ENCODE results near the gene DGCR2.
"Not testable (repeated sequence)": the region's sequence is repeated elsewhere in the genome, so short reads cannot be mapped to it uniquely, and the experiment has no call there.

DGCR2 gene

GRCh38 chr22:19072853-19073252 is 49.4 kb downstream of the DGCR2 start:
- DNase-seq = not testable (repeated sequence)

- no peak for DNase-seq
Measured at GRCh38 chr22:19070397-19071169, 51.6 kb downstream of the DGCR2 start.

GRCh38 chr22:19069451-19069850 is 52.8 kb downstream of the DGCR2 start:
- no peak for DNase-seq

DNA sequence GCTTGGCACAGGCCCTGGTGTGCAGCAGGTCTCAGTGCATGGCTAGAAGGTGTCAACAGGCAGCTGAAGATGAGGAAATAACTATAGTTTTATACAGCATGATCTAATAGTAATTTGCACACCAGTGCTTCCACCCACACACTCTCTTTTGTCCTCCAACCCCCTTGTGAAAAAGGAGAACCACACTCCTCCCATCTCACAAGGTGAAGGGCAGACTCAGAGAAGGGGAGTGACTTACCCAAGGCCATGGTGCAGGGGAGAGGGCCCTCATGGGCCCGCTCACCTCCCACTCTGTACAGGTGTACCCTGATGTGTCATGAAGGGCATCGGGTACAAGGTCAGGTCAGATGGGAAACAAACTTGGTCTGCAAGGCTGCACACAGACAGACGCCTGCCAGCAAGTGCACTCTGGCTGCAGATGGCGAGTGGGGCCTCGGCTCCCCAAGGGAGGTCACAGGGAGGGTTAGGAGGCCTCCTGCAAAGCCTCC is 53.4 kb downstream of the DGCR2 start:
- no peak for DNase-seq

DNA sequence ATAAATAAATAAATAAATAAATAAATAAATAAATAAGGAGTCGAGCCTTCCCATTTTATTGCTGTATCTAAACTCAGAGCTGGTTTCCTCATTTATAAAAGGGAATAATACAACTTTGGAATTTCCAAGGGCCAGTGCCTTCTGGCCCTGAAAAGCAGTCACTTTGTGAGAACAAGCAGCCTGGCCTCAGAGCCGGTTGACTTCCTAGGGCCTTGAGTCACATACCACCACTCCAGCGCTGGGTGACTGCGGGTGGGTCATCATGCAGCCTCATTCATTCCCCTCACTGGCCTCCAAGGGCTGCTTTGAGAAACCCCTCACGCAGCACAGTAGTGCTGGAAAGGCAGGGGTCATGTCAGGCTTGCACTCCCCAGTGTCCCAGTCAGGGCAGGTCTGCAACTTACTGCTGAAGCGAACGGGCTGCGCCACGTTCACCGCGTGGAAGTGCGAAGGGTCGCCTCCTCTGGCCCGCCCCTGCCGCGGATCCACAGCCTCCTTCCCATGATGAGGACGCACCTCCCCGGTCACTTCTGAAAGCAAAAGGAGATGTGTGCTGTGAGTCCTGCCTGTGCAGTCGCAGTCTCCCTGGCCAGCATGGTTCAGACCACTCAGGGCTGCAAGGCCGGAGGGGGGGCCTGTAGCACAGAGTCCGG is 54.4 kb downstream of the DGCR2 start:
- DNase-seq = no peak

DNA sequence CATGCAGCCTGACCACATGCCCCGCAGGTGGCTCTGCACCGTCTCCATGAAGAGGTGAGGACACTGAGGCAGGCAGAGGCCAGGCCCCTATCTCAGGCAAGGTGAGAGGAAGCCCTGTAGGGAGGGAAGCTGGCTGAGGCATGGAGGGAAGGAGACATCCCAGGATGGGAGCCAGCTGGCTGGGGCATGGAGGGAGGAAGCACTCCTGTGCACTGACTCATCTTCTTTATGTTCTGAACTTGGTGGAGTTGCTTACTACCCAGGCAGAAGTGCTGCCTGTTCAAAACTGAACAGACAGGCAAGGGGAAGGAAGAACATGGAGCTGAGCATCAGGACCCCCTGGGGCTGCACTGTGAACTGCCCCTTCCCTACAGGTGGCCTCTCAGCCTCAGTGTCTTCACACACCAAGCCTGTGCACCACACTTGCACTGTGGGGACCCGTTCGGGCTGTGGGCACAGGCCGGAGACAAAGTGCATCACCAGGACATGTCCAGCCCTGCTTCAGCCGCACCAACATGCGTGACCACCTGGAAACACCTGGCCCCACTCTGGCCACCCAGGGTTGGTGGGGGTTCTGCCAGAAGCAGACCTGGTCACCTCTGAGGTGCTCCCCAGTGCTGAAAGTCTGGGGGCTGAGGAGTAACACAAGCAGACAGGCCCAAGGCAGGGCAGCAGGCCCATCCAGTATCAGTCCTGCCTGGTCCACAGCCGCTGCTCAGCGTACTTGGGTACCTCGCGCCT is 55.5 kb downstream of the DGCR2 start:
- no peak for DNase-seq

GRCh38 chr22:19065929-19066328 is 56.3 kb downstream of the DGCR2 start:
- DNase-seq = no peak

DNA sequence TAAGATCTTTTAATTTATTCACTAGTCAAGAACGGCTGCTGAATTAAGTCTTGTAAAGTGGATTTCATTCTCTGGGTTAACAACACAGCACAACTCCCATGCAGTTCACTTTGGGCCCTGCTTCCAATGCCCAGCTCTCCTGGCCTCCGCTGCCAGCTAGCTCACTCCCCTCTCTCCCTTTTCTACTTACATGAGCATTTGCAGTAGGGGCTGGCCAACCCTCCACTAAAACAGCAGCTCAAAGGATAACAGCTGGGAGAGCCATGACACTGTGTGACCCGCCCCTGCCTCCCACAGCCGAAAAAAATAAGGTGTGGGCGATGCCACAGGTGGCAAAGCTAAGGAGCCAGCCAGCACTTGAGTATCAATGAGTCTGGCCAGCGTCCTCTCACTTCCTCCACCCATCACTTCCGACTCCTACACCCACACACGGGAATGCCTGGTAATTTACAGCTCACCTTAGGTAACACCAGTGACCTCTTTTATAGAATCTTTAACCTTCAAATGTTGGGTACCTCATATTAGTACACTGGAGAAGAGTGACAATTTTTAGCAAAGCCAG is 56.8 kb downstream of the DGCR2 start:
- no peak for DNase-seq

DNA sequence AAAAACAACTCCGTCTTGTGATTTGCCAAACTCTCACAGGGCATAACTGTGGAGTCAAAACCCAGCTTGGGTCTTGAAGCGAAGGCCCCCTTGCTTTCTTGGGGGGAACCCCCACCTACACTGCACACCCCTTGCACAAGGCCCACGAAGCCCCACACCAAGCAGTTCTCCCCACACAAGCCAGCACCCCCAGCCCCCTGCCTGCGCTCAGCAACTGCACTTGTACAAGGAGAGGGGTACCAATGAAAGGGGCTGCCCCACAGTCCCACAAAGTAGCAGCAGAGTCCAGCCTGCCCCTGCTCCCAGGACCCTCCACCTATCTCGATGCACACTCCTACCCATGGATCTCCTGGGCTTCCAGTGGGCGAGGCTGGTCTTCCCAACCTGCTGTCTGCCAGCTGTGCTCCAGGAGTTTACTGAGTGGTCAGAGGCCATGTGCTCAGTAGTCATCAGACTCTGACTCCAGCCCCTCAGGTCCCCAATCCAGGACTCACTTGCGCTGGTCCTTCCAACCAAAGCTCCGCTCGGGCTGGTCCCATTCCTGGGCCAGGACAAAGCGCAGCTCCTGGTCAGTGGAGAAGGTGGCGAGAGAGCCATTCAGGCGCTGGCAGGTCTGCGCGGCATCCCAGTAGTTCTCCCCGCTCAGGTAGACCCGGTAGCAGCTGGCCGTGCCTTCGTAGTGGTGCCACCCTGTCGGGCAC is 57.7 kb downstream of the DGCR2 start:
- DNase-seq = no peak

DNA sequence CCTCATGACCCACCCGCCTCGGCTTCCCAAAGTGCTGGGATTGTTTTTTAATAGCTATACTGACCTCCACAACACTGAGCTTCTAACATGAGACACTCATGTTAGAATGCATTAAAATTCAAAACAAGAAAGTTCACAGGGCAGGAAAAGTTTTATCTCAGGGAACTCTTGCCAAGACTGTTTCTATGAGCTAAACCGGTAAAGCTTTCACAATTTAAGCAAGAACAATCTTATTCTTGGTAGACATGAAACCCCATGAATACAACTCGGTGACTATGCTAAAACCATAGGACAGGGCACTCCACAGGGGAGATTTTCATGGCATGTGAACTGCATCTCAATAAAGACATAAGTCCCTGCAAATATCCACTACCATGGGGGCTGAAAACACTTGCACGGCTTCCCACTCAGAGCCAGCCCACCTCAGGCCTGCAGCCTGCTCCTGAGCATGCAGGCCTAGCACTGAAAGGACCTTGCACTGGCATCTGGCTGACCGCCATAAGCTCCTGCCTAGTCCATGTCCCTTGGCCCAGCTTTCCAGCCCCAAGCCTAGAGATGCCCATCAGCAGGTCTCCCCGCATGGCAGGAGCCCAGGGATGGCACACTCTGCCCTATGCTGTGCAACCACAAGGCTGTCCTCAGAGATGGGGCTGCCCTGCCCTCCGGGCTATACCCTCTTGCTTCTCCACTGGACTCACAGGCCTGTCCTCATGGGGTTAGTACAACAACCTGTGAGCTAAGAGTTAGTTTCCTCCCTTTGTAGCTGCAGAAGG is 58.4 kb downstream of the DGCR2 start:
- DNase-seq = no peak

GRCh38 chr22:19062943-19063308 is 59.3 kb downstream of the DGCR2 start:
- no peak for DNase-seq

- DNase-seq = no peak
Measured at GRCh38 chr22:19062139-19062942, 59.9 kb downstream of the DGCR2 start.

DNA sequence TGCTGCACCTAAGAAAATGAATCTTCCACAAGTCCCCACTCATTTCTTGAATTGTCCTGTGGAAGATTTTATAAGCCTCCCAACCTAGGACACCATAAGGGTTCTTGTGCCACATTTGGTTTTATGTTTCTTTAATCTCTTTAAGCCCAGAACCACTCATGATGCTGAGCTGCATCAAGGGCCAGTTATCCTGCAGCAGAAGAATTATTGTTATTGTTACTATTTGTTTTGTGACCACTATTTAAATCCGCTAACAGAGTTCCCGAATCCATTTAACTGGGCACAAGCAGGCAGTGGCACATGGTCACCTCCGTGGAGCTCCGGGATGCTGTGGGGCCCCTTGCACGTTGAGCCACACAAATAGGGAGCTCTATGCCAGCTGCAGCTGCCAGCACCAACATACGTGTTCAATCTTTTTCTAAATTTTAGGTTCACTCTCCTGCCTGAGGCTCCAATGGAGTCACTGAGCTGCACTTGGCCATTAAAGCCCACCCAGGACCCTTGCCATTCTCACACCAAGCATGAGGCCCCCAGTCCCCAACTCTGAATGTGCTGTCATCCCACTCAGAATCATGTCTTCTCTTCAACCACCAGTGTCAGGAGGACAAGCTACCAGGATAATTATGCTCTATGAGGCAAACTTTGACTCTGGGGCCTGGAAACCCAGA is 60.6 kb downstream of the DGCR2 start:
- no peak for DNase-seq

DNA sequence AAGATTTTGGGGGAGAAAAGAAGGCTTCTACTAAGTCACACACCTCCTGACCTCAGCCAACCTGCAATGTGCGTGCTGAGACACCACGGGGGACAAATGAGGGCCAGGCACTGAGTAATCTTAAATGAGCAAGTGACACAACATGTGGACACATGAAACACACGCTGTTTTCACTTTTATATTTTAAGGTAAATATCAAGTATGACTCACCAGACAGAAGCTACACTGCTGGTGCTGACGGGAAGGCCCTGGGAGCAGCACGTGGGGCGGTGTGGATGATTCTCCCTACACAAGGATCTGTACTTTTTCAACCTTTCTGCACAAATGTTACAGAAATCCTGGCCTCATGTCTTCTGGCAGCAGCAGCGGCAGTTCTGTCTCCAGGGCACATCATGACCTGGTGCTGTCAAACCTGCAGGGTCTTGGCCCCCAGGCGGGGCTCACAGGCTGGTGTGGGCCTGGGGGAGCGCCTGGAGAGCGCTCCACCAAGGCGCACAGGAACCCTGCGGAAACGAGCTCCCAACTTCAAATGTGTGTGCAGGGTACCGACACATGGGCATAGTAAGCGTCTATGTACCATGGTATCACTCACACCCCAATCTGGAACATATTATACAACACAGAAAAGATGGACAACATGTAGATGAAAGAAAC is 61.7 kb downstream of the DGCR2 start:
- DNase-seq = no peak

DNA sequence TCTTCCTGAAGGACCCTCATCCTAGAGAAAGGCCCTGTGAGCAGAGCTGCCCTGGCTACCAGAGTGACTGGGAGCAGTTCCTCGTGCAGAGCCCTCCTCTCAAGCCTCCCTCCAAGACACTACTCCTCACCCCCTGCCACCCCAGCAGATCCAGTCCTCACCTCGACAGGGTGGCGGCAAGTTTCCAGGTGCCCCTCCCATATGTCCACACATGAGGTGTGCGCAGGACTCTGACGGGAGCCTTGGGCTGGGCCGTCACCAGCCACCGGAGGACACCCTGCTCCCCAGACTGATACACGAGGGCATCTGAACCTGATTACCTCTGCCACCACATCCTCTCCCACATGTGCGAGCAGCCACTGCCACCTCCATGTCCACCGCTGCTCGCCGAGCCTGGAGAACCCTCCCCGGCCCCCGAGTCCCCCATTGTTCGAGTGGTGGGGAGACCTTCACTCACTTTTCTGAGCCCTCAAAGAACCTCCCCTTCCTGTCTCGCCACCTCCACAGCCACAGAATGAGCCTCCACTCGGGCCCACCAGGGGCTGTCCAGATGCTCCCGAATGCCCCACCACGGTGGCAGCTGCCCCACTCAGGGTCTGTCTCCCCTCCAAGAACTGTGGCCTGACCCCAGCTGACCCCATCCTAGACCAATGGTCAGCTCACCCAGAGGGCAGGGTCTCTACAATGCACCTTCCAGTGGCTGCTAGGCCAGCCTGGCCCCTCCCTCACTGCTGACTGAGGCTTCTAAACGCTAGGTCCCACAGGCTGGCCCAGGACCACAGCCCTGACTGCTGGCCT is 62.5 kb downstream of the DGCR2 start:
- no peak for DNase-seq

GRCh38 chr22:19058713-19059451 is 63.3 kb downstream of the DGCR2 start:
- no peak for DNase-seq

GRCh38 chr22:19057999-19058491 is 64.2 kb downstream of the DGCR2 start:
- no peak for DNase-seq

GRCh38 chr22:19057539-19057938 is 64.7 kb downstream of the DGCR2 start:
- DNase-seq = no peak
